ENCODE measurements around the gene PRSS36.
"Not testable (repeated sequence)": the region's sequence is repeated elsewhere in the genome, so short reads cannot be mapped to it uniquely, and the experiment has no call there.

Gene PRSS36

GRCh38 chr16:31149894-31150890 is at the start of gene PRSS36:
Gene PRSS36 (minus strand): TSS chr16:31150066. CDS start chr16:31150035, 31 bp downstream.
- no peak for DNase-seq (ENCODE audit: low spot score)

- no peak for DNase-seq (ENCODE audit: low spot score)
These were observed 49.7 kb upstream of the PRSS36 start for GRCh38 chr16:31199430-31200041.

GRCh38 chr16:31198207-31198882 is 48.5 kb upstream of the PRSS36 start:
- DNase-seq (ENCODE audit: low spot score): no peak

GRCh38 chr16:31196324-31197088 is 46.6 kb upstream of the PRSS36 start:
- no peak for DNase-seq (ENCODE audit: low spot score)

GRCh38 chr16:31195861-31196260 is 46.0 kb upstream of the PRSS36 start:
- not testable (repeated sequence) for DNase-seq (ENCODE audit: low spot score)

GRCh38 chr16:31194898-31195297 is 45.0 kb upstream of the PRSS36 start:
- DNase-seq (ENCODE audit: low spot score): no peak

- DNase-seq (ENCODE audit: low spot score): no peak
These were observed 44.0 kb upstream of the PRSS36 start for GRCh38 chr16:31193874-31194273.

GRCh38 chr16:31192856-31193642 is 43.2 kb upstream of the PRSS36 start:
- no peak for DNase-seq (ENCODE audit: low spot score)

- no peak for DNase-seq (ENCODE audit: low spot score)
These were observed 42.0 kb upstream of the PRSS36 start for GRCh38 chr16:31191697-31192428.

- DNase-seq (ENCODE audit: low spot score): no peak
These were observed 41.1 kb upstream of the PRSS36 start for GRCh38 chr16:31190818-31191444.

GRCh38 chr16:31190061-31190460 is 40.2 kb upstream of the PRSS36 start:
- DNase-seq (ENCODE audit: low spot score): no peak

- no peak for DNase-seq (ENCODE audit: low spot score)
These were observed 39.5 kb upstream of the PRSS36 start for GRCh38 chr16:31189412-31189778.

- DNase-seq (ENCODE audit: low spot score): no peak
These were observed 38.9 kb upstream of the PRSS36 start for GRCh38 chr16:31188450-31189411.

GRCh38 chr16:31187808-31188189 is 37.9 kb upstream of the PRSS36 start:
- DNase-seq (ENCODE audit: low spot score): no peak

- no peak for DNase-seq (ENCODE audit: low spot score)
These were observed 37.3 kb upstream of the PRSS36 start for GRCh38 chr16:31186930-31187807.

GRCh38 chr16:31186176-31186575 is 36.3 kb upstream of the PRSS36 start:
- no peak for DNase-seq (ENCODE audit: low spot score)

- no peak for DNase-seq (ENCODE audit: low spot score)
These were observed 35.5 kb upstream of the PRSS36 start for GRCh38 chr16:31185339-31185738.

GRCh38 chr16:31184888-31185287 is 35.0 kb upstream of the PRSS36 start:
- no peak for DNase-seq (ENCODE audit: low spot score)

All from CD4-positive, alpha-beta T cell treated with Interleukin-15 for 4 hours (primary cell).